Breast epithelium (tissue), 3 donors: ENCODE results near the gene SLC25A20.

ENCODE experiments used
- CTCF ChIP-seq, 3 donors: fragments of 450-650 bp; IDR thresholded peaks; one replicate each; pipeline ENCODE4 v1.5.1; 2016 to 2017; ENCODE audit warnings: antibody characterized with exemption in 3 of 3, mild to moderate bottlenecking in 3 of 3, moderate library complexity in 3 of 3
- POLR2A ChIP-seq: fragments of 450-650 bp; IDR thresholded peaks from one replicate; pipeline ENCODE4 v1.6.1; 2016; ENCODE audit warnings: antibody characterized with exemption, mild to moderate bottlenecking, moderate library complexity
- POLR2AphosphoS5 ChIP-seq, 3 donors: sonication (generic); formaldehyde crosslinking; IDR thresholded peaks; one replicate each; pipeline ENCODE4 v1.6.1; 2017; ENCODE audit warnings: antibody characterized with exemption in 3 of 3

DNA sequence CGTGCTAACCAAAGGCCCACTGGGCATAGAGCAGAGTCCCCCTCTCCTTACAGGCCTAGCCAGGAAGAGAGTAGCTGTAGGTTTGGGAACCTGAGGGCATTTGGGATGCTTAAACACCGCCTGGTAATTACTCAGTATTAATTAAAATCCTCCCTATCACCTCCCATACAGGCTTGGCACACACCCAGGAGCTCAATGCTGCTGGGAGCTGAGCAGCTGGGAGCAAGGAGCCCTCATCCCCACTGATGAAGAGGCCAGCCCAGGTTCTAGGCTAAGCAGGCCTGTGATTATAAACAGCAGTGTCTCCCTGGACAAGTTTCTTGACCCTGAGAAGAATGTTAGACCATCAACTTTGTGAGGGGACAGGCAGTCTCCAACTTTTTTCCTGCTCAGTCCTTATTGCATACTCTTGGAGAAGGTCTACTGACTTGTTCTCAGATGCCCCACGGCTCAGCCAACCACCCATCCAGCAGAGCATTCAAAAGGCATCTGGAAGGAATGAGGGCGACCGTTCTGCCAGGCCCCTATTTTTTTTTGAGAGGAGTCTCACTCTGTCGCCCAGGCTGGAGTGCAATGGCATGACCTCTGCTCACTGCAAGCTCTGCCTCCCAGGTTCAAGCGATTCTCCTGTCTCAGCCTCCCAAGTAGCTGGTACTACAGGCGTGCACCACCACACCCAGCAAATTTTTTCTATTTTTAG lies 49.7 kb downstream of the SLC25A20 start:
- TF ChIP-seq POLR2AphosphoS5 (IDR thresholded peaks at IDR 0.05) (no peak), POLR2A (no peak), CTCF (IDR thresholded peaks at IDR 0.05) (no peak)
